Activated CD8-positive, alpha-beta T cell treated with anti-CD3 and anti-CD28 coated beads, Interleukin-2, amount 10 ng/mL, durations not matched to agents 7 days and 5 days (primary cell): Measurements from ENCODE around the gene GCM1. TPM values are rescaled to one million over a fixed set of nuclear protein-coding genes. Genes with fewer than 3 reads are reported as not detected.

Source experiments
- ATAC-seq: fragments of 150-1000 bp; cut with Tn5 transposase; one replicate; pipeline ENCODE4 v1.10.0; 2021; ENCODE audit warnings: moderate library complexity
- CTCF ChIA-PET: fragments of 350-600 bp; sonication (Branson Sonifier 250); formaldehyde crosslinking; loops from one replicate; lab custom pipeline; 2021; ENCODE audit warnings: antibody characterized with exemption; lab: Charles Lee
- POLR2A ChIA-PET: fragments of 350-600 bp; sonication (Branson Sonifier 250); formaldehyde crosslinking; loops from one replicate; lab custom pipeline; 2021; ENCODE audit warnings: antibody characterized with exemption; lab: Charles Lee
- DNase-seq: peaks from one replicate; pipeline ENCODE4 v3.0.0-alpha.2; 2020
- H3K27ac Mint-ChIP-seq: one replicate; pipeline ENCODE4 v1.8.0; 2021; ENCODE audit warnings: mild to moderate bottlenecking, mixed read lengths
- H3K27me3 Mint-ChIP-seq: one replicate; pipeline ENCODE4 v1.8.0; 2021; ENCODE audit warnings: low read depth, mixed read lengths
- H3K36me3 Mint-ChIP-seq: one replicate; pipeline ENCODE4 v1.8.0; 2021; ENCODE audit warnings: low read depth, mixed read lengths
- H3K4me1 Mint-ChIP-seq: one replicate; pipeline ENCODE4 v1.8.0; 2021; ENCODE audit warnings: low read depth, mixed read lengths
- H3K4me3 Mint-ChIP-seq: one replicate; pipeline ENCODE4 v1.8.0; 2021; ENCODE audit warnings: mild to moderate bottlenecking, mixed read lengths
- H3K9me3 Mint-ChIP-seq: one replicate; pipeline ENCODE4 v1.8.0; 2022; ENCODE audit warnings: mixed read lengths; ENCODE audit not compliant: insufficient read depth
- total RNA-seq, 2 experiments: library from RNA; stranded (reverse); gene quantifications; one replicate each; pipeline ENCODE4 v1.2.3, GENCODE V29; 2021

The GCM1 gene
- total RNA-seq, 2 experiments from 2014 or later, result not detected

- no peak overlapping the region for H3K27ac Mint-ChIP-seq
- no peaks in the 10 kb centered on the region for H3K36me3 Mint-ChIP-seq
- CTCF ChIA-PET, result interaction anchor here (1.5 kb wide), 1 partner anchor 28 kb away, joined by 3 read pairs; no protein-coding TSS in a partner anchor
- no peaks in the 10 kb centered on the region for H3K4me1 Mint-ChIP-seq
- no peak for DNase-seq
- no peak overlapping the region for H3K4me3 Mint-ChIP-seq
- POLR2A ChIA-PET, result no interaction called here
- ATAC-seq, result no peak
- peaks cover 24% of the 10 kb centered on the region for H3K27me3 Mint-ChIP-seq
- no peaks in the 10 kb centered on the region for H3K9me3 Mint-ChIP-seq
Measured at GRCh38 chr6:53124131-53124800, 24.4 kb downstream of the GCM1 start.

- Mint-ChIP-seq H3K36me3 (no peaks in the 10 kb centered on the region), H3K4me1 (no peaks in the 10 kb centered on the region), H3K27me3 (peaks cover 11% of the 10 kb centered on the region), H3K4me3 (no peak overlapping the region), H3K27ac (no peak overlapping the region), H3K9me3 (no peaks in the 10 kb centered on the region)
- ChIA-PET POLR2A (no interaction called here), CTCF (interaction anchor here (1.0 to 1.3 kb wide), 2 partner anchors 365 to 608 kb away, joined by 4 read pairs; no protein-coding TSS in a partner anchor)
- DNase-seq, result no peak
- ATAC-seq, result no peak
Measured at GRCh38 chr6:53119772-53120409, 28.8 kb downstream of the GCM1 start.

GRCh38 chr6:53119349-53119748 is 29.3 kb downstream of the GCM1 start:
- DNase-seq, result no peak
- Mint-ChIP-seq H3K9me3 (no peaks in the 10 kb centered on the region), H3K27ac (no peak overlapping the region), H3K36me3 (no peaks in the 10 kb centered on the region), H3K27me3 (peaks cover 12% of the 10 kb centered on the region), H3K4me3 (no peak overlapping the region), H3K4me1 (no peaks in the 10 kb centered on the region)
- no peak for ATAC-seq
- POLR2A ChIA-PET, result no interaction called here
- CTCF ChIA-PET, result interaction anchor here (1.0 to 1.3 kb wide), 2 partner anchors 365 to 609 kb away, joined by 4 read pairs; no protein-coding TSS in a partner anchor

GRCh38 chr6:53115741-53116140 is 32.9 kb downstream of the GCM1 start:
- H3K4me3 Mint-ChIP-seq, result no peak overlapping the region
- no peak overlapping the region for H3K27ac Mint-ChIP-seq
- peaks cover 16% of the 10 kb centered on the region for H3K27me3 Mint-ChIP-seq
- DNase-seq (no peak), ATAC-seq (no peak)
- peaks cover 16% of the 10 kb centered on the region for H3K4me1 Mint-ChIP-seq
- ChIA-PET CTCF (interaction anchor here (1.1 kb wide), 1 partner anchor 368 kb away, joined by 3 read pairs; no protein-coding TSS in a partner anchor), POLR2A (no interaction called here)
- H3K36me3 Mint-ChIP-seq, result no peaks in the 10 kb centered on the region
- no peaks in the 10 kb centered on the region for H3K9me3 Mint-ChIP-seq

- Mint-ChIP-seq H3K9me3 (no peaks in the 10 kb centered on the region), H3K27me3 (peaks cover 14% of the 10 kb centered on the region), H3K27ac (no peak overlapping the region), H3K4me3 (no peak overlapping the region), H3K4me1 (peaks cover 21% of the 10 kb centered on the region), H3K36me3 (no peaks in the 10 kb centered on the region)
- no peak for DNase-seq
- CTCF ChIA-PET, result interaction anchor here (1.1 kb wide), 1 partner anchor 369 kb away, joined by 3 read pairs; no protein-coding TSS in a partner anchor
- POLR2A ChIA-PET, result no interaction called here
- ATAC-seq, result no peak
Measured at GRCh38 chr6:53115113-53115512, 33.5 kb downstream of the GCM1 start.

- no peaks in the 10 kb centered on the region for H3K9me3 Mint-ChIP-seq
- H3K27ac Mint-ChIP-seq, result no peak overlapping the region
- H3K4me3 Mint-ChIP-seq, result no peak overlapping the region
- no peaks in the 10 kb centered on the region for H3K36me3 Mint-ChIP-seq
- H3K27me3 Mint-ChIP-seq, result peaks cover 11% of the 10 kb centered on the region
- CTCF ChIA-PET, result no interaction called here
- ATAC-seq (no peak), DNase-seq (no peak)
- H3K4me1 Mint-ChIP-seq, result peaks cover 30% of the 10 kb centered on the region
- POLR2A ChIA-PET, result no interaction called here
Measured at GRCh38 chr6:53113742-53114141, 34.9 kb downstream of the GCM1 start.

- DNase-seq (no peak), ATAC-seq (no peak)
- ChIA-PET CTCF (interaction anchor here (0.7 to 1.6 kb wide), 2 partner anchors 13 to 28 kb away, joined by 3 to 4 read pairs; no protein-coding TSS in a partner anchor), POLR2A (no interaction called here)
- Mint-ChIP-seq H3K36me3 (no peaks in the 10 kb centered on the region), H3K4me1 (peaks cover 30% of the 10 kb centered on the region), H3K4me3 (no peak overlapping the region), H3K27ac (no peak overlapping the region), H3K27me3 (peaks cover 11% of the 10 kb centered on the region), H3K9me3 (no peaks in the 10 kb centered on the region)
Measured at GRCh38 chr6:53112871-53113270, 35.8 kb downstream of the GCM1 start.

GRCh38 chr6:53112404-53112803 is 36.2 kb downstream of the GCM1 start:
- peak; percentile 51 for DNase-seq
- Mint-ChIP-seq H3K4me1 (peaks cover 30% of the 10 kb centered on the region), H3K36me3 (no peaks in the 10 kb centered on the region), H3K9me3 (no peaks in the 10 kb centered on the region), H3K27ac (peak overlapping the region; percentile 26), H3K27me3 (peaks cover 11% of the 10 kb centered on the region), H3K4me3 (no peak overlapping the region)
- ChIA-PET CTCF (interaction anchor here (0.7 to 1.6 kb wide), 2 partner anchors 13 to 28 kb away, joined by 3 to 4 read pairs; no protein-coding TSS in a partner anchor), POLR2A (no interaction called here)
- peak; percentile 60 for ATAC-seq

- Mint-ChIP-seq H3K27me3 (peaks cover 11% of the 10 kb centered on the region), H3K4me3 (no peak overlapping the region), H3K4me1 (peaks cover 30% of the 10 kb centered on the region), H3K27ac (no peak overlapping the region), H3K9me3 (no peaks in the 10 kb centered on the region), H3K36me3 (no peaks in the 10 kb centered on the region)
- DNase-seq (no peak), ATAC-seq (no peak)
- ChIA-PET CTCF (interaction anchor here (1.6 kb wide), 1 partner anchor 14 kb away, joined by 4 read pairs; no protein-coding TSS in a partner anchor), POLR2A (no interaction called here)
Measured at GRCh38 chr6:53111865-53112264, 36.8 kb downstream of the GCM1 start.

GRCh38 chr6:53109612-53110011 is 39.0 kb downstream of the GCM1 start:
- peaks cover 7% of the 10 kb centered on the region for H3K27me3 Mint-ChIP-seq
- CTCF ChIA-PET, result no interaction called here

GRCh38 chr6:53107091-53107490 is 41.5 kb downstream of the GCM1 start:
- no peak for DNase-seq
- CTCF ChIA-PET, result no interaction called here

More at GRCh38 chr6:53109612-53110011, 39.0 kb downstream of the GCM1 start:
- POLR2A ChIA-PET, result no interaction called here
- Mint-ChIP-seq H3K4me1 (peaks cover 30% of the 10 kb centered on the region), H3K27ac (no peak overlapping the region), H3K36me3 (no peaks in the 10 kb centered on the region), H3K9me3 (no peaks in the 10 kb centered on the region), H3K4me3 (no peak overlapping the region)
- DNase-seq (no peak), ATAC-seq (no peak)

GRCh38 chr6:53104916-53105315 is 43.7 kb downstream of the GCM1 start:
- Mint-ChIP-seq H3K36me3 (peaks cover 11% of the 10 kb centered on the region), H3K4me1 (peaks cover 7% of the 10 kb centered on the region), H3K9me3 (no peaks in the 10 kb centered on the region), H3K27ac (no peak overlapping the region), H3K4me3 (no peak overlapping the region), H3K27me3 (no peaks in the 10 kb centered on the region)
- POLR2A ChIA-PET, result no interaction called here
- CTCF ChIA-PET, result no interaction called here
- no peak for ATAC-seq
- DNase-seq, result no peak

More at GRCh38 chr6:53107091-53107490, 41.5 kb downstream of the GCM1 start:
- no peak overlapping the region for H3K4me3 Mint-ChIP-seq
- no peaks in the 10 kb centered on the region for H3K9me3 Mint-ChIP-seq
- peaks cover 18% of the 10 kb centered on the region for H3K4me1 Mint-ChIP-seq
- no peaks in the 10 kb centered on the region for H3K27me3 Mint-ChIP-seq
- no peak overlapping the region for H3K27ac Mint-ChIP-seq
- peaks cover under 1% of the 10 kb centered on the region for H3K36me3 Mint-ChIP-seq
- ATAC-seq, result no peak
- POLR2A ChIA-PET, result no interaction called here
